ENCODE measurements around the gene NDUFS2.
A peak's percentile ranks its signal among the peaks of the same experiment; 100 is the strongest.
"Not testable (repeated sequence)": the region's sequence is repeated elsewhere in the genome, so short reads cannot be mapped to it uniquely, and the experiment has no call there.

NDUFS2 gene

GRCh38 chr1:161218301-161219077, 16.3 kb downstream of the NDUFS2 start:
- FAIRE-seq (no peak), DNase-seq (ENCODE audit: low spot score) (no peak)

GRCh38 chr1:161219078-161219892, 17.1 kb downstream of the NDUFS2 start:
- DNase-seq (ENCODE audit: low spot score) (no peak), FAIRE-seq (no peak)

GRCh38 chr1:161220002-161220401, 17.8 kb downstream of the NDUFS2 start:
- DNase-seq (ENCODE audit: low spot score) = no peak
- no peak for FAIRE-seq

GRCh38 chr1:161222175-161223019, 20.2 kb downstream of the NDUFS2 start:
- DNase-seq (ENCODE audit: low spot score) (no peak), FAIRE-seq (no peak)

GRCh38 chr1:161223805-161224694, 21.9 kb downstream of the NDUFS2 start:
- no peak for DNase-seq (ENCODE audit: low spot score)
- no peak for FAIRE-seq

GRCh38 chr1:161224695-161225087, 22.5 kb downstream of the NDUFS2 start:
- not testable (repeated sequence) for FAIRE-seq; DNase-seq (ENCODE audit: low spot score)

GRCh38 chr1:161225178-161225533, 23.0 kb downstream of the NDUFS2 start:
- FAIRE-seq (no peak), DNase-seq (ENCODE audit: low spot score) (no peak)

- FAIRE-seq = no peak
- DNase-seq (ENCODE audit: low spot score) = peak; percentile 95
Measured at GRCh38 chr1:161225534-161226319, 23.6 kb downstream of the NDUFS2 start, which contains the start of gene TOMM40L. Gene TOMM40L (plus strand): TSS chr1:161226060. CDS start chr1:161226490, 430 bp downstream.

GRCh38 chr1:161226320-161226711, 24.1 kb downstream of the NDUFS2 start:
- DNase-seq (ENCODE audit: low spot score) (no peak), FAIRE-seq (no peak)

GRCh38 chr1:161226759-161227158, 24.6 kb downstream of the NDUFS2 start:
- FAIRE-seq (no peak), DNase-seq (ENCODE audit: low spot score) (no peak)

- DNase-seq (ENCODE audit: low spot score) = peak; percentile 73
- FAIRE-seq = no peak
Measured at GRCh38 chr1:161227196-161227871, 25.2 kb downstream of the NDUFS2 start.

- FAIRE-seq = no peak
- no peak for DNase-seq (ENCODE audit: low spot score)
Measured at GRCh38 chr1:161228032-161228431, 25.9 kb downstream of the NDUFS2 start.

GRCh38 chr1:161229896-161230295, 27.7 kb downstream of the NDUFS2 start:
- no peak for FAIRE-seq
- DNase-seq (ENCODE audit: low spot score) = no peak

- FAIRE-seq = no peak
- no peak for DNase-seq (ENCODE audit: low spot score)
Measured at GRCh38 chr1:161230762-161231161, 28.6 kb downstream of the NDUFS2 start.

- DNase-seq (ENCODE audit: low spot score) (no peak), FAIRE-seq (no peak)
Measured at GRCh38 chr1:161233102-161233501, 30.9 kb downstream of the NDUFS2 start.

- DNase-seq (ENCODE audit: low spot score) (no peak), FAIRE-seq (no peak)
Measured at GRCh38 chr1:161235957-161236775, 34.0 kb downstream of the NDUFS2 start.

GRCh38 chr1:161238039-161238473, 35.9 kb downstream of the NDUFS2 start, which contains the start of gene NR1I3:
Gene NR1I3 (minus strand): TSS chr1:161238203. CDS start chr1:161236565, 1,638 bp downstream.
- DNase-seq (ENCODE audit: low spot score) = no peak
- no peak for FAIRE-seq

- DNase-seq (ENCODE audit: low spot score) = no peak
- FAIRE-seq = no peak
Measured at GRCh38 chr1:161241682-161242081, 39.5 kb downstream of the NDUFS2 start.

Measured in urothelium cell line (cell line).